Retinal pigment epithelial cell (primary cell): ENCODE data around the gene NFYA.
A peak's percentile ranks its signal among the peaks of the same experiment; 100 is the strongest.

Experiments used
- DNase-seq: peaks from one replicate; pipeline ENCODE4 v3.0.0-alpha.2; 2010; ENCODE audit warnings: low read depth
- H3K4me3 ChIP-seq: 2 replicates; pipeline ENCODE4 v1.5.1; 2011; ENCODE audit warnings: mild to moderate bottlenecking, low read length, control low read depth, moderate library complexity
- TF ChIP-seq, protein P1 (sequence below): conservative IDR thresholded peaks from 2 replicates; pipeline ENCODE4 v1.5.1; 2011; ENCODE audit warnings: low read depth, low read length, control low read depth, inconsistent platforms

The NFYA gene

DNA sequence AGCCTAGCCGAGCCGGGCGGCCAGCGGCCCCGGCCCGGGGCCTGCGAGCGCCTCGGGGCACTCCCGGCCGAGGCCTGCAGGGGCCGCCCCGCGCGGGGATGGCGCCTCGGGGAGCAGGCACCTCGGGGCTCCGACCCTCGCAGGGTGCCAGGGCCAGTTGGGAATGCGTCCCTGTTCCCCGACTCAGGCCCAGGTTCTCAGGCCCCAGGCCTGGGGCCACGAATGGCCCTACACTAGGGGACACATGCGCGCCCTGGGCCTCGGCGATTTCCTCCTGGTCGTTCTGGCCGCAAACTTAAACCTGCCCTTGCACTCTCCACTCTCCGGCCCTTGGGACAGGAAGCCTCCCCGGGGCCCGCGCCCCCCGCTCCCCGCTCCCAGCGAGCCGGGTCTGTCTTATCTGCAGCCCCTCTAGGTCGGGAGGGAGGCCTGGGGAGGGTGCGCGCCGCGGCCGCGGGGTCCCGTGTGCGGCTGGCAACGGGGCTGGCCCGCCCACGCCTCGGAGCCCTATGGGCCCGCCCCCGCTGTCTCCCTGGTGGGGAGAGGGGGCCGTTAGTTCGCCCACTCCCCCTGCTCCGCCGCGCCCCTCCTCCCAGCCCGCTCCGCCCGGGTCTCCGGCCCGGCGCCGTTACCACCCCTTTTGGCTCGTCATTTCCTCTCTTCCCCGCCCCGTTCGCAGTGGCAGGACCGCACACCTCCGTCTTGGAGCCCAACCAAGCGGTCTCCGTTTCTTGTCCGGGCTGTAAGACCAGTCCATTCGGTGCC lies 611 bp downstream of the NFYA start:
- DNase-seq, result peak; percentile 68
- H3K4me3 ChIP-seq, result peak overlapping the region; percentile 86
- TF ChIP-seq, protein P1, sequence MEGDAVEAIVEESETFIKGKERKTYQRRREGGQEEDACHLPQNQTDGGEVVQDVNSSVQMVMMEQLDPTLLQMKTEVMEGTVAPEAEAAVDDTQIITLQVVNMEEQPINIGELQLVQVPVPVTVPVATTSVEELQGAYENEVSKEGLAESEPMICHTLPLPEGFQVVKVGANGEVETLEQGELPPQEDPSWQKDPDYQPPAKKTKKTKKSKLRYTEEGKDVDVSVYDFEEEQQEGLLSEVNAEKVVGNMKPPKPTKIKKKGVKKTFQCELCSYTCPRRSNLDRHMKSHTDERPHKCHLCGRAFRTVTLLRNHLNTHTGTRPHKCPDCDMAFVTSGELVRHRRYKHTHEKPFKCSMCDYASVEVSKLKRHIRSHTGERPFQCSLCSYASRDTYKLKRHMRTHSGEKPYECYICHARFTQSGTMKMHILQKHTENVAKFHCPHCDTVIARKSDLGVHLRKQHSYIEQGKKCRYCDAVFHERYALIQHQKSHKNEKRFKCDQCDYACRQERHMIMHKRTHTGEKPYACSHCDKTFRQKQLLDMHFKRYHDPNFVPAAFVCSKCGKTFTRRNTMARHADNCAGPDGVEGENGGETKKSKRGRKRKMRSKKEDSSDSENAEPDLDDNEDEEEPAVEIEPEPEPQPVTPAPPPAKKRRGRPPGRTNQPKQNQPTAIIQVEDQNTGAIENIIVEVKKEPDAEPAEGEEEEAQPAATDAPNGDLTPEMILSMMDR, result peak; percentile 21

DNA sequence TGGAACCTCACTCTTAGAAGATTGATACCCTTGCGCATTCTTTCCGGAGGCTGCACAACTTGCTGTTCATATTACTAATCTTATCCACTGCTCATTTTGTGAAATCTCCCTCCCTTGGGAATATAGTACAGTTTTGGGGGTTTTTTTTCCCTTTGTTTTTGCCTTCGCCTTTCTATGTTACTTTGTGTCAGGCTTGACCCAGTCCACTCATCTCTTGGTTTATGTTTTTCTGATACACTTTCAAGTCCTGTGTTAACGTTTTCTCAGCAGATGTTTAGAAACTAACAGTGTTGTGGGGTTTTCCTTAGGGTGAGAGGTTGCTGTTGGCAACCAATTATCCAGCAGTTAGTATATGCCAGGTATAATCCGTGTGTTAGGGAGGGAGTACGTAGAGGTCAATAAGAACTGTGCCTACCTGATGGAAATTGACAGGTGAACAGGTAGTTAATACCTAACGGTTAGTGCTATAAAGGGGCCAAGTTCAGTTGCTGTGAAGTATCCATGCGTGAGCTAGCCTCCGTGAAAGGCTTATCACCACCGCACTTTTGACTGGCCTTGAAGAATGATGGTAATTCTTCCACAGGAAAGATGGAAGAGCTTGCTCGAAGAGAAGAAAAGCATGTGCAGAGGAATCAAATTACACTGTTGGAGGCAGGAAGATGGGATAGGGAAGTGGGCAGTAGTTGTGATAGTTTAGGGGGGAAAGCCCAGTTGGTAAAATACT lies 1.4 kb downstream of the NFYA start:
- H3K4me3 ChIP-seq, result peak overlapping the region; percentile 86
- no peak for DNase-seq
- TF ChIP-seq, protein P1, result no peak

DNA sequence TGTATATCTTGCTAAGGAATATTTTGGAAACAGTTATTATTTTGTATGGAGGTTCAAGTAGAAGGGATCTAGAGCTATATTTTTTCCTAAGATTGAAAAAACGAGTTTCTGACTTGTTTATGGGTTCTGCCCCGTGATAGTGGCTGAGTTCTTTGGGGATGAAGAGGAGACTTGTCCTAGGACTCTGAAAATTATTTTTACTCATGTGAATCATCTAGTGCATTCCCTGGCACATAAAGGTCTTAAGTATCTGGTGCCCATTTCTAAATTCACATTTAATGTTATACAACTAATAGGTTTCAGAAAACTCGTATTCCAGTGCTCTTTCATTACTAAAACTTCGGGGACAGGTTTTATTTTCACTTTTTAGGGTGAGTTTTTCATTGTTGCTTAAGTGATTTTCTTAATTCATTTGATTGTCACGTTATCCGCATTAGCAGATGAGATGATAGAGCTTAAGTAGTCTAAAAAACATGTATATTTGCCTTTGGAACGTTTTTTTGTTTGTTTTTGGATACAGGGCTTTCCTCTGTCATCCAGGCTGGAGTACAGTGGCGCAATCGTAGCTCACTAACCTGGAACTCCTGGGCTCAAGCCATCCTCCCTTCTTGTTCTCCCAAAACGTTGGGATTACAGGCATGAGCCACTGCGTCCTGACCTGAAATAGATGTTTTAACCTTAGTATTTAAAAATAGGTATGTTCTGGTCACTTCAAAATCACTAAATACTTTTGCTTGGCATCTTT lies 2.1 kb downstream of the NFYA start:
- no peak for DNase-seq
- peak overlapping the region; percentile 86 for H3K4me3 ChIP-seq
- TF ChIP-seq, protein P1, result no peak

DNA sequence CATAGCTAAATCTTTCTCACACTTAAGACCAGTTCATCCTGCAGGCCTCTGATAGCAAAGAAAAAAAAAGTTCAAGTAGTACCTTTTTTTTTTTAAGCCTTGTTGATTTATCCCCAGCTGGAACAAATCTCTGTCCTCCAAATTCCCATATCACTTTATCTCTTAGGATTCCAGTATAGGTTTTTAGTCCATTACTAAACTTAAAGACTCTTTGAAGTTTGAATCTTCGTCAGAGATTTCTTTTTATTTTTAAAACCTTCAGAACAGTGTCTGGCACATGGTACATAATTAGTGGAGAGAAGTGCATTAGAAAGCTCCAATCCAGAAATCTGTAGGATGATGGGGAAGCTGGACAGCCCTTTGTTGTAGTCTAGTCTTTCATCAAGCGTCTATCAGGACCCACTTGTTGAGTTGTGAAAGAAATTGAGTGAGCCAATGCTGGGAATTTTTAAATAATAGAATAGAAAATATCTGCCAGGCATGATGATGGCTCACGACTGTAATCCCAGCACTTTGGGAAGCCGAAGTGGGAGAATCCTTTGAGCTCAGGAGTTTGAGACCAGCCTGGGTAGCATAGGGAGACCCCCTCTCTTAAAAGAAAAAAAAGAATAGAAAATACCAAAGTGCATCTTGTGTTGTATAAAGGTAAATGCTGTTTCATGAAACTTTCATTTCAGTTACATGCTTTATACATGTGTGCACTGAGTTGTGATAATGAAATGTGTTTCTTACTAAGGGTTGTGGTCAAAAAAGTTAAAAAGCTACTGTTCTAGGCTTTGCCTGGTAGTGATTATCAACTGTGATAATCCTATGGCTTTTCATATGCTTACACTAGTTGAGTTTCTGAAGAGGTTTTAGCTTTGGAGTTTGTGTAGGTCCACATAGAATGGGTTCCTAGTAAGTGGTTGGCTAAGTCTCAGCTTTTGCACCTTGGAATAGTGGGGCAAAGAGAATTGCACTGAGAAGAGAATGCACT lies 3.2 kb downstream of the NFYA start:
- TF ChIP-seq, protein P1, result no peak
- no peak for DNase-seq
- H3K4me3 ChIP-seq, result no peak overlapping the region

DNA sequence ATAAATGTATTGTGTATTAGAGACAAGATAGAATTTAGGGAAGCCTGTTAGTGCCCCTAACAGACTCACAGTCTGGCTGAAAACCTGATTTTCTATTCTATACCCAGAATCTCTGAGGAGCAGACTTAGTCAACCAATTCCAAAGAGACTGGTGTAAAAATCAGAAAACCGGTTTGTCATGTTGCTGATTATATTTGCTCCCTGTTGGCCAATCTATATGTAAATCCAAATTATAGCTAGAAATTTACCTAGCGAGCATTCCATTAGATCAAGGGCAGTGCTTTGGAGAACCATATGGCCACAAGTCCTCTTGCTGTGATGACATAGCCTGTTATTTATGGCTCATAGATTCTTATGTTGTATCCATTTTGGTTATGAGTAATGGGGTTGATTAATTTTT lies 4.8 kb downstream of the NFYA start:
- DNase-seq, result no peak
- no peak overlapping the region for H3K4me3 ChIP-seq
- TF ChIP-seq, protein P1, result no peak

DNA sequence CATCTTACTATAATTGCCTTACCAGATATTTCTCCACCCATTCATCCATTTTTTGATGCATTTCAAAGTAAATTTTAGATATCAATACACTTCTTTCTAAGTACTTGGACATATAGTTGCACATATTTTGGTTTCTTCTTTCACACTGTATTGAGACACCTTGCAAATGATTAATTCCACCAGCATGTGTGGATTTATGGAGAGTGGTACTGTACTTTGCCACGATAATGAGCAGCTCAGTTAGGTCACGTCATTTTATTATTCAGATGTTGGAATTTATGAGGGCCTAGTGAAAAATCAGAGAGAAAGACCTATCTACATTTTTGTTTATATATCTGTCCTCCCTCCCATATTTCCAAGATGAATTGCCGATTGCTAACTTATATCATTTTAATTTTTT lies 5.3 kb downstream of the NFYA start:
- TF ChIP-seq, protein P1, result no peak
- no peak overlapping the region for H3K4me3 ChIP-seq
- no peak for DNase-seq
